Mesothelial cell of epicardium (in vitro differentiated cells): ENCODE results near the gene C14orf39. TPM values are rescaled to one million over a fixed set of nuclear protein-coding genes. Genes with fewer than 3 reads are reported as not detected.
"Not testable (repeated sequence)": the region's sequence is repeated elsewhere in the genome, so short reads cannot be mapped to it uniquely, and the experiment has no call there.

Experiments used
- DNase-seq, 2 experiments: peaks; one replicate each; pipeline ENCODE4 v3.0.0; 2021; ENCODE audit warnings: low spot score in 2 of 2; ENCODE audit not compliant: unreplicated experiment in 2 of 2
- H3K27ac Mint-ChIP-seq: 2 replicates; pipeline ENCODE4 v1.8.0; 2021; ENCODE audit warnings: mixed read lengths
- H3K27me3 Mint-ChIP-seq: 2 replicates; pipeline ENCODE4 v1.8.0; 2021; ENCODE audit warnings: low read depth, mixed read lengths
- H3K36me3 Mint-ChIP-seq: 2 replicates; pipeline ENCODE4 v1.8.0; 2021; ENCODE audit warnings: mixed read lengths
- H3K4me1 Mint-ChIP-seq: 2 replicates; pipeline ENCODE4 v1.8.0; 2021; ENCODE audit warnings: mixed read lengths
- H3K4me3 Mint-ChIP-seq: 2 replicates; pipeline ENCODE4 v1.8.0; 2021; ENCODE audit warnings: mild to moderate bottlenecking, moderate library complexity, mixed read lengths
- H3K9me3 Mint-ChIP-seq: 2 replicates; pipeline ENCODE4 v1.8.0; 2021; ENCODE audit warnings: mixed read lengths
- CTCF ChIP-seq: fragments of 200-600 bp; sonication (generic); IDR thresholded peaks from one replicate; pipeline ENCODE4 v1.5.0; 2021; ENCODE audit warnings: antibody characterized with exemption; ENCODE audit not compliant: unreplicated experiment
- total RNA-seq: library from RNA; stranded (reverse); gene quantifications from 3 replicates; pipeline ENCODE4 v1.2.1, GENCODE V29; 2021

Gene C14orf39
- total RNA-seq, 1 donor from 2014 or later: 1.3 TPM

- no peak for DNase-seq
- Mint-ChIP-seq H3K9me3 (peaks cover 10% of the 10 kb centered on the region), H3K4me1 (no peaks in the 10 kb centered on the region), H3K4me3 (no peak overlapping the region), H3K27ac (no peak overlapping the region), H3K36me3 (no peaks in the 10 kb centered on the region), H3K27me3 (no peaks in the 10 kb centered on the region)
- no peak for TF ChIP-seq CTCF
These were observed 65.8 kb downstream of the C14orf39 start for GRCh38 chr14:60420050-60420449.

GRCh38 chr14:60397550-60397949, 88.3 kb downstream of the C14orf39 start:
- not testable (repeated sequence) for H3K4me1 Mint-ChIP-seq, DNase-seq, H3K36me3 Mint-ChIP-seq, H3K4me3 Mint-ChIP-seq, H3K27me3 Mint-ChIP-seq, H3K27ac Mint-ChIP-seq
- peaks cover 21% of the 10 kb centered on the region for H3K9me3 Mint-ChIP-seq

GRCh38 chr14:60396718-60397343, 89.0 kb downstream of the C14orf39 start:
- Mint-ChIP-seq H3K36me3 (no peaks in the 10 kb centered on the region), H3K9me3 (peaks cover 21% of the 10 kb centered on the region)

More at GRCh38 chr14:60396718-60397343, 89.0 kb downstream of the C14orf39 start:
- DNase-seq: no peak
- Mint-ChIP-seq H3K27ac (no peak overlapping the region), H3K4me3 (no peak overlapping the region), H3K27me3 (no peaks in the 10 kb centered on the region), H3K4me1 (no peaks in the 10 kb centered on the region)
- no peak for TF ChIP-seq CTCF

Other genes starting within 250 kb of the C14orf39 start
- 44.3 to 44.7 TPM (median 44.6 TPM) in 3 replicates for gene PPM1A, start 236.8 kb downstream of the C14orf39 start, total RNA-seq
- gene SIX6, start 23.1 kb upstream of the C14orf39 start, total RNA-seq: not detected in 3 replicates
- 0.16 to 0.47 TPM (median 0.24 TPM) in 3 replicates for gene SIX1, start 163.4 kb upstream of the C14orf39 start, total RNA-seq
- gene SIX4, start 238.3 kb upstream of the C14orf39 start, total RNA-seq: 17.4 to 18.0 TPM (median 17.9 TPM) in 3 replicates
- 40.4 to 44.1 TPM (median 41.5 TPM) in 3 replicates for gene MNAT1, start 248.7 kb upstream of the C14orf39 start, total RNA-seq